ENCODE measurements around the gene DDX49.

The DDX49 gene

DNA sequence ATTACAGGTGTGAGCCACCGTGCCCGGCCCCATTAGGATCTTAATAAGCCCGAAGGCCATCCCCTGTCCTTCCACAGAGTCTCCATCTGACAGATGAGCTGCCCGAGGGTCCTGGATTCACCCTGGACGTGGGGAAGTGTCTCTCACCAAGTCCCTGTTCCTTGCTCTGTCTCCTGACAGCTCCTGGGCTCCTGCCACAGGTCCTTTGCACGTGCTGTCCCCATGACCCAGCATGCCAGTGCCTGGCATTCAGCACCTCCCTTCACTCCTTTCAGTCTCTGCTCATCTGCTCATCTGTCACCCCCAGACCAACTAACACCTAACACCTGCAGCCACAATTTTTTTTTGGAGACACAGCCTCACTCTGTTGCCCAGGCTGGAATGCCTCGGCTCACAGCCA, 38.0 kb upstream of the DDX49 start:
- peaks cover 64% of the 10 kb centered on the region for H3K36me3 ChIP-seq (ENCODE audit: control insufficient read depth, insufficient read depth, low read length)
- WGBS, 2 experiments (ENCODE audit: insufficient coverage in 2 of 2), result 95 to 96% methylated on average over 6 to 7 of the region's 7 CpGs
- no peak overlapping the region for H3K4me3 ChIP-seq (ENCODE audit: extremely low read depth, insufficient read depth, low read length, poor library complexity, severe bottlenecking)

DNA sequence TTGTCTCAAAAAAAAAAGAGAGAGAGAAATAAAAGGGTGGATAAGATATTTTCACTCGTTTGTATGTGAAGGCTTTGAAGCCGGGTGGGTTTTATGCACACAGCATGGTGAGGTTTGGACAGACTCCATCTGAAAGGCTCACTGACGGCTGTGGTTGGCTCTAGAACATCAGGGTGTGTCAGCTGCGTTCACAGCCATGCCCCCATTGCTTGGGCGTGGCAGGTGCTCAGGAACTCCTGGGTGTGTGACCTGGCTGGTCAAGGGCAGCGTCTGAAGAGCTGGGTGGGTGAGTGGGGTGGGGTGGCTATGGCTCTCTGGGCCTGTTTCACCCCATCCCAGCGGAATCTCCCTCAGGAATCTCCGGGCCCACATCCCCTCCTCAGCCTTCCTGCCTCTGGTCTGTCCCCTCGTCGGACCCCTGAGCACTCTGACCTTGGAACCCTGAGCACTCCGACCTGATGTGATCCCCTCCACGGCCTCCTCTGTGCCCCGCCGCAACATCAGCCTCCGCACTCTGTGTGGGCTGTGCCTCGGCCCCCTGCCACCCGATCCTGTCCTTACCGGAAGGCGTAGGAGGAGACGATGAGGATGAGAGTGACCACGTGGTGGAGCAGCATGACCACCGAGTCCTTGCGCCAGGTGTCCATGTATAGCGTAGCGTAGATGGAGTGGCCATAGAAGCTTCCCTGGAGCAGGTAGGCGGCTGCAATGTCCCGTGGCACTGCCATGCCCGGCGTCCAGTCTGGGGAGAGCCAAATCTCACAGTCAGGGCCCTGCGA, 35.8 kb upstream of the DDX49 start:
- H3K9me3 ChIP-seq (ENCODE audit: control insufficient read depth, low read length), result no peaks in the 10 kb centered on the region
- H3K4me3 ChIP-seq (ENCODE audit: extremely low read depth, insufficient read depth, low read length, poor library complexity, severe bottlenecking), result no peak overlapping the region
- no peaks in the 10 kb centered on the region for H3K4me1 ChIP-seq (ENCODE audit: control insufficient read depth, insufficient read depth, low read length, poor library complexity, severe bottlenecking)
- peaks cover 49% of the 10 kb centered on the region for H3K36me3 ChIP-seq (ENCODE audit: control insufficient read depth, insufficient read depth, low read length)
- WGBS, 2 experiments (ENCODE audit: insufficient coverage in 2 of 2), result 94% methylated on average over 27 to 28 of the region's 30 CpGs
- H3K27ac ChIP-seq (ENCODE audit: low read depth, low read length, severe bottlenecking), result no peak overlapping the region

More for the DNA sequence above, 38.0 kb upstream of the DDX49 start:
- no peaks in the 10 kb centered on the region for H3K4me1 ChIP-seq (ENCODE audit: control insufficient read depth, insufficient read depth, low read length, poor library complexity, severe bottlenecking)
- H3K9me3 ChIP-seq (ENCODE audit: control insufficient read depth, low read length), result no peaks in the 10 kb centered on the region
- H3K27ac ChIP-seq (ENCODE audit: low read depth, low read length, severe bottlenecking), result no peak overlapping the region

DNA sequence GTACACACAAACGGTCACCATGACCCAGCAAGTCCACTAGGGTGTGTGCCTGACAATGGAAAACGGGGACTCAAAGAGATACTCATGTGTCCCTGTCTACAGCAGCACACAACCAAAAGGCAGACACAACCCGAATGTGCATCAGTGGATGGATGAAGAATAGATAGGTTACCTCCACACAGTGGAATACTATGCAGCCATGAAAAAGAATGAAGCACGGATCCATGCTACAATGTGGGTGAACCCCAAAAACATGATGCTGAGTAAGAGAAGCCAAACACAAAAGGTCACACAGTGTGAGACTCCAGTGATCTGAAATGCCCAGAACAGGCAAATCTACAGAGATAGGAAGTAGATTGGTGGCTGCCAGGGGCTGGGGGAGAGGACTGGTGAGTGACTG, 32.5 kb upstream of the DDX49 start:
- H3K9me3 ChIP-seq (ENCODE audit: control insufficient read depth, low read length), result no peaks in the 10 kb centered on the region
- WGBS, 2 experiments (ENCODE audit: insufficient coverage in 2 of 2), result 90 to 97% methylated on average over 3 to 4 of the region's 4 CpGs
- H3K4me1 ChIP-seq (ENCODE audit: control insufficient read depth, insufficient read depth, low read length, poor library complexity, severe bottlenecking), result no peaks in the 10 kb centered on the region
- H3K27ac ChIP-seq (ENCODE audit: low read depth, low read length, severe bottlenecking), result no peak overlapping the region
- peaks cover 29% of the 10 kb centered on the region for H3K36me3 ChIP-seq (ENCODE audit: control insufficient read depth, insufficient read depth, low read length)
- no peak overlapping the region for H3K4me3 ChIP-seq (ENCODE audit: extremely low read depth, insufficient read depth, low read length, poor library complexity, severe bottlenecking)

DNA sequence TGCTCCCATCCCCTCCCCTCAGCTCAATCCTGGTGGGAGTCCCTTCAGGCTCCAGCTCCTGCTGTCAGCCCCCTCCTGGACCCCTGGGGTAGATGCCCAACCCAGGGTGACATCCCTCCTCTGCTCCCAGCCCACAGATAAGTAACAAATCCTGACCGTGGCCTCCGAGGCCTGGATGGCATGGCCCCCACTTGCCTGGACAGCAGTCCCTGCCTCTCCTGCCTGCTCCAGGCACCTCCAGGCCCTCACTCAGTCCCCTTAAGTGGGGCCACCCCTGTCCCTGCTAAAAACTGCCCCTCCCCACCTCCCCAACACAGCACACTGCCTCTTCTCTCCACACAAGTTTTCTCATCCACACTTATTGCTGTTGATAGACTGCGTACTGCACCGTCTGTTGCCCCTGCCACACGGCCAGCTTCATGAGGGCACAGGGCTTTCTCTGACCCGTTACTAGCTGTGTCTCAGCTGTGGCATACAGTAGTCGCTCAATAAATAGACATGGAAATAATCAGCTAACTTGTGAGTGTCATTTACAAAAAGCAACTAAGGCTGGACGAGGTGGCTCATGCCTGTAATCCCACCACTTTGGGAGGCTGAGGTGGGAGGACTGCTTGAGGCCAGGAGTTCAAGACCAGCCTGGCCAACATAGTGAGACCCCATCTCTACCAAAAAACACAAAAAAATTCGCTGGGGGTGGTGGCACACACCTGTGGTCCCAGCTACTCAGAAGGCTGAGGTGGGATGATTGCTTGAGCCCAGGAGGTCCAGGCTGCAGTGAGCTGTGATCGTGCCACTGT, 29.4 kb upstream of the DDX49 start:
- H3K36me3 ChIP-seq (ENCODE audit: control insufficient read depth, insufficient read depth, low read length), result peaks cover 11% of the 10 kb centered on the region
- no peak overlapping the region for H3K27ac ChIP-seq (ENCODE audit: low read depth, low read length, severe bottlenecking)
- 83 to 94% methylated on average over 7 to 8 of the region's 10 CpGs for WGBS, 2 experiments (ENCODE audit: insufficient coverage in 2 of 2)
- no peaks in the 10 kb centered on the region for H3K9me3 ChIP-seq (ENCODE audit: control insufficient read depth, low read length)
- peaks cover 7% of the 10 kb centered on the region for H3K4me1 ChIP-seq (ENCODE audit: control insufficient read depth, insufficient read depth, low read length, poor library complexity, severe bottlenecking)
- no peak overlapping the region for H3K4me3 ChIP-seq (ENCODE audit: extremely low read depth, insufficient read depth, low read length, poor library complexity, severe bottlenecking)

DNA sequence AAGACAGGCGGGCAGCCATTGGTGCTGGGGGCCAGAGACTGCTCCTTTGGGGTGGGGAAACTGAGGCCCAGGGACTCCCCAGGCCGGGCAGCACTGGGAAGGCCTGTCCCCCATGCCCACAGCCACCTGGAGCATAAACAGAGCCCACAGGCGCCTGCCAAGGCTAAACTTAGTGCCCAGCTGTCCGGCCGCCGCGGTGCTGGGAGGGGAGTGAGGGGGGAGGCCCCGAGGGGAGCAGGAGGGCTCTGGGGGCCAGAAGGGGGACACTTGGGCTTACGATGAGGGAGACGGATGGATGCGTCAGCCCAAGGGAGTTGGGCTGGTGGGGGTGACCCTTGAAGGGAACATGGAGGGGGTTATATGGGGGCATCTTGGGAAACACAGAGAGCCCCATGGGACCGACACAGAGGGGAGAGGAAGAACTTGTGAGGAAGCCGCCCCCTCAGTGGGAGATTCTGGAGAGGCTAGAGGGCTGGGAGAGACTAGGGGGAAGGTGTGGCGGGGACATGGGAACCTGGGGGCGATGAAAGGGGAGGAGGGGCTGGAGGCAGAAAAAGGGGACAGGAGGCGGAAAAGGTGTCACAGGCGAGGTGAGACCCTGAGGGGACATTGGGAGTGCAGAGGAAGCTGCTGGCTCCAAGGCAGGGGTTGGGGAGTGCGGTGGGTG, 25.8 kb upstream of the DDX49 start:
- 90 to 92% methylated on average over 8 to 17 of the region's 18 CpGs for WGBS, 2 experiments (ENCODE audit: insufficient coverage in 2 of 2)
- peaks cover 12% of the 10 kb centered on the region for H3K4me1 ChIP-seq (ENCODE audit: control insufficient read depth, insufficient read depth, low read length, poor library complexity, severe bottlenecking)
- no peak overlapping the region for H3K27ac ChIP-seq (ENCODE audit: low read depth, low read length, severe bottlenecking)
- no peaks in the 10 kb centered on the region for H3K9me3 ChIP-seq (ENCODE audit: control insufficient read depth, low read length)
- H3K36me3 ChIP-seq (ENCODE audit: control insufficient read depth, insufficient read depth, low read length), result peaks cover 6% of the 10 kb centered on the region
- H3K4me3 ChIP-seq (ENCODE audit: extremely low read depth, insufficient read depth, low read length, poor library complexity, severe bottlenecking), result no peak overlapping the region

DNA sequence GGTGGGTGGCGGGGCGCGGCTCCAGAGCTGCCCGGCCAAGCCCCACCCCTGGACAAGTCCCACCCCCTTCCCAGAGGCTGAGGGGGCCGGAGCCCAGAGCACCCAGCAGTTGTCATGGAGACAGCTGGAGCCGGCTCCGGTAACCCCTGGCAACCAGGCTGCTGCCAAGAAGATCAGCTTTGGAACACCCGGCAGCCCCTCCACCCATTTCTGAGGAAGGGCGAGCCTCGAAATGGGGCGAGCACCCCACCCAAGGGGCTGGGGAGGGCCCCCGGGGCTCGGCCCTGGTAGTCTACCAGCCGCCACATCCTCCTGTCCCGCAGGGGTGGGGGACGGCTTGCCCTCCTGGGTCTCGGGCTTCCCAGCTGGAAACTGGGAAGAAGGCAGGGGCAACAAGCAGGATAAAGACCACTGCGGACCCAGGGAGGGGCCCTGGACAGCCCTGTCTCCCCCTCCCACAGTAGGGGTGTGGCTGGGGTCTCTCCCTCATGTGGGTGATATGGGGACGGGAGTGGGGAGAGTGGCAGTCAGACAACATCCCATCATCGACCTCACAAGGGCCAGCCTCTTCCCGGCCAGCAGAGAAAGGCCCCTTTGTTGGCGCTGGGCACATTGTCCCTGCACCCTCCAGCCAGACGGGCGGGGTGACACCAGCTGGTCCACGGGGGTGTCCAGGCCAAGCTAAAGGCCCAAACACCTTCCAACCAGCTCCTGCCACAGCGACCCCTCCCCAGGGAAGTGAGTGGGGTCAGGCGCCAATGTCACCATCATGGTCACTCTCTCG, 25.1 kb upstream of the DDX49 start:
- Histone ChIP-seq H3K36me3 (ENCODE audit: control insufficient read depth, insufficient read depth, low read length) (peaks cover 7% of the 10 kb centered on the region), H3K4me1 (ENCODE audit: control insufficient read depth, insufficient read depth, low read length, poor library complexity, severe bottlenecking) (peaks cover 14% of the 10 kb centered on the region), H3K27ac (ENCODE audit: low read depth, low read length, severe bottlenecking) (peak overlapping the region; percentile 19), H3K4me3 (ENCODE audit: extremely low read depth, insufficient read depth, low read length, poor library complexity, severe bottlenecking) (peak overlapping the region; percentile 70), H3K9me3 (ENCODE audit: control insufficient read depth, low read length) (no peaks in the 10 kb centered on the region)
- WGBS, 2 experiments (ENCODE audit: insufficient coverage in 2 of 2), result 47 to 48% methylated on average over 16 to 23 of the region's 28 CpGs

DNA sequence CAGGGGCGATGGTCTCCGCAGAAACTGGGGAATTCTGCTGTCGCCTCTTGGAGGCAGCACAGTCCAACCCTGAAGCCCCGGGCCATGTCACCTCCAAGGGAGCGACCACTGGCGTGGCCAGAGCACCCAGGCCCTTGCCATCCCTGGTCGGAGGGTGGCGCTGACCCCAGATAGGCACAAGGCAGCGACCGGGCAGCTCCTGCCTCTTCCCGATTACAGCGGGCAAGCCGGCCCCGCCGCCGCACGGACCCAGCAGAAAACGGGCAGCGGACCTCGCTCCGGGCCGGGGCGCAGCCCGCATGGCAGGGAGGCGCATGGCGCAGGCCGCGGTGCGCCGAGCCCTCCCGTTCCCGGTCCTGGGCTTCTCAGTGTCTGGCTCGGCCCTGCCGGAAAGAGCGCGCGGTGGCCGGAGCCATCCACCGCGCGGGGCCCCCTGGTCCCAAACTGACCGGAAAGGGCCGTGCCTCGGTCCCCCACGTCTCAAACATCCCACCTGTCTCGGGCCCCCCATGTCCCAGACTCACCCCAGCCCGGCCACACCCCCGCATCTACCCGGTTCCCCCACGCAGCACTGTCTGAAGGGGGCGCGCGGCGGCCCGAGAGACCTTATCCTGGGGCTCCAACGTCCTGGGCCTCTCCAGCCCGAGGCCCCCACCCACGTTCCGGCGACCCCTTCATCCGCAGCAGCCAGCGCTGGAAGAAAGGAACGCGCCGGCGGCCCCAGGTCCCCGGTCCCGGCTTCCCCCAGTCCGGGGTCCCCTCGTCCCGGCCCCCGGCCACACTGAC, 24.3 kb upstream of the DDX49 start:
- Histone ChIP-seq H3K4me3 (ENCODE audit: extremely low read depth, insufficient read depth, low read length, poor library complexity, severe bottlenecking) (peak overlapping the region; percentile 70), H3K4me1 (ENCODE audit: control insufficient read depth, insufficient read depth, low read length, poor library complexity, severe bottlenecking) (peaks cover 14% of the 10 kb centered on the region), H3K27ac (ENCODE audit: low read depth, low read length, severe bottlenecking) (peak overlapping the region; percentile 19), H3K9me3 (ENCODE audit: control insufficient read depth, low read length) (no peaks in the 10 kb centered on the region), H3K36me3 (ENCODE audit: control insufficient read depth, insufficient read depth, low read length) (peaks cover 10% of the 10 kb centered on the region)
- WGBS, 2 experiments (ENCODE audit: insufficient coverage in 2 of 2), result 0 to 1% methylated on average over 58 to 68 of the region's 72 CpGs

DNA sequence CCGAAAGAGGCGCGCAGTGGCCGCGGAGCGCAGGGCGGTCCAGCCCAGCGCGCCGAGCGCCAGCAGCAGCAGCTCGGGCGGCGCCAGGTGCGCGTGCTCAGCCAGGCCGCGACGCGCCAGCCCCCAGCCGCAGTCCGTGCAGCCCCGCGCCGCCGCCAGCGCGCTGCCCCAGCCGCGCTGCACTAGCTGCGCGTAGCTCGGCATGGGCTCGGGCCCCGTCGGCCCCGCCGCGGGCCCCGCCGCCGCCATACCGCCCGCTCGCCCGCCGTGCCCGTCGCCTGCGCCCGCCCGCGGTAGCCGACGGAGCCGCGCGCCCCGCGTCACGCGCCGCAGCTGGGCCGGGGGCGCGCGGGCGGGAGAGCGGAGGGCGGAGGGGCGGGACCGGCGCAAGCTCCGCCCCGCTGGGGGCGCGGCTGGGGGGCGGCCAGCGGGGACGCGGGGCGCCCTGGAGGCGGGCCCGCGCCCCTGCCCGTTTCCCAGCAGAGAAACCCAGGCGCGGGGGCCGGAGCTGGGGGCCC, 23.6 kb upstream of the DDX49 start, which contains the start of gene CERS1:
Gene CERS1 (minus strand): TSS at position 335 of the 518 bp plus-strand sequence. CDS start 86 bp downstream, at position 249.
- WGBS, 2 experiments (ENCODE audit: insufficient coverage in 2 of 2), result 0 to 2% methylated on average over 10 to 11 of the region's 89 CpGs

DNA sequence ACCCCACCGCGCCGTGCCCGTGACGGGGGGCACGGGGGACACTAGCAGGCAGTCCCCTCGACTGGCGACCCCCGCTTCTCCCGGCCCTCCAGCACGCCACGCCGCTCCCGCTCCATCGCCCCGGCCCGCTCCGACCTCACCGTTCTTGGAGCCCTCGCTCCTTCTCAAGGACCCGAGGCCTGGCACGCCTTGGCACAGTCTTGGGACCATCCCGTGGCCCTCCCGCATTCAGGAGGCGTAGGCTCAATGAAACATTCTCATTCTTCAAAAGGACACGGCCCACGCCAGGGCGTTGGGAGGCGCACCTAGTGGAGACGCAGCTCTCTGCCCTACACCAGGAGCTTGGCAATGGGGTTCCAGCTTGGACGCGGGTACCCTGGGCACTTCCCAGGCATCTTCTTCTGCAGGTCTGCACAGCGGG, 23.1 kb upstream of the DDX49 start:
- no peak overlapping the region for H3K27ac ChIP-seq (ENCODE audit: low read depth, low read length, severe bottlenecking)
- 42 to 50% methylated on average over 20 to 25 of the region's 33 CpGs for WGBS, 2 experiments (ENCODE audit: insufficient coverage in 2 of 2)

More for the DNA sequence above, 23.6 kb upstream of the DDX49 start, which contains the start of gene CERS1:
- H3K9me3 ChIP-seq (ENCODE audit: control insufficient read depth, low read length), result no peaks in the 10 kb centered on the region
- H3K36me3 ChIP-seq (ENCODE audit: control insufficient read depth, insufficient read depth, low read length), result peaks cover 13% of the 10 kb centered on the region
- peak within 1 kb of the TSS; percentile 19 for H3K27ac ChIP-seq (ENCODE audit: low read depth, low read length, severe bottlenecking)
- H3K4me3 ChIP-seq (ENCODE audit: extremely low read depth, insufficient read depth, low read length, poor library complexity, severe bottlenecking), result peak within 1 kb of the TSS; percentile 70
- H3K4me1 ChIP-seq (ENCODE audit: control insufficient read depth, insufficient read depth, low read length, poor library complexity, severe bottlenecking), result peaks cover 14% of the 10 kb centered on the region

More for the DNA sequence above, 23.1 kb upstream of the DDX49 start:
- H3K4me1 ChIP-seq (ENCODE audit: control insufficient read depth, insufficient read depth, low read length, poor library complexity, severe bottlenecking), result peaks cover 14% of the 10 kb centered on the region
- H3K9me3 ChIP-seq (ENCODE audit: control insufficient read depth, low read length), result no peaks in the 10 kb centered on the region
- H3K36me3 ChIP-seq (ENCODE audit: control insufficient read depth, insufficient read depth, low read length), result peaks cover 18% of the 10 kb centered on the region
- H3K4me3 ChIP-seq (ENCODE audit: extremely low read depth, insufficient read depth, low read length, poor library complexity, severe bottlenecking), result peak overlapping the region; percentile 18
